GM18519 (cell line): Measurements from ENCODE around the gene FBXO38.
A peak's percentile ranks its signal among the peaks of the same experiment; 100 is the strongest.

Experiments
- ATAC-seq: cut with Tn5 transposase; IDR thresholded peaks from one replicate; pipeline ENCODE4 v1.9.1; 2021; ENCODE audit warnings: mild to moderate bottlenecking, moderate library complexity; ENCODE audit not compliant: unreplicated experiment, low FRiP score

The FBXO38 gene

DNA sequence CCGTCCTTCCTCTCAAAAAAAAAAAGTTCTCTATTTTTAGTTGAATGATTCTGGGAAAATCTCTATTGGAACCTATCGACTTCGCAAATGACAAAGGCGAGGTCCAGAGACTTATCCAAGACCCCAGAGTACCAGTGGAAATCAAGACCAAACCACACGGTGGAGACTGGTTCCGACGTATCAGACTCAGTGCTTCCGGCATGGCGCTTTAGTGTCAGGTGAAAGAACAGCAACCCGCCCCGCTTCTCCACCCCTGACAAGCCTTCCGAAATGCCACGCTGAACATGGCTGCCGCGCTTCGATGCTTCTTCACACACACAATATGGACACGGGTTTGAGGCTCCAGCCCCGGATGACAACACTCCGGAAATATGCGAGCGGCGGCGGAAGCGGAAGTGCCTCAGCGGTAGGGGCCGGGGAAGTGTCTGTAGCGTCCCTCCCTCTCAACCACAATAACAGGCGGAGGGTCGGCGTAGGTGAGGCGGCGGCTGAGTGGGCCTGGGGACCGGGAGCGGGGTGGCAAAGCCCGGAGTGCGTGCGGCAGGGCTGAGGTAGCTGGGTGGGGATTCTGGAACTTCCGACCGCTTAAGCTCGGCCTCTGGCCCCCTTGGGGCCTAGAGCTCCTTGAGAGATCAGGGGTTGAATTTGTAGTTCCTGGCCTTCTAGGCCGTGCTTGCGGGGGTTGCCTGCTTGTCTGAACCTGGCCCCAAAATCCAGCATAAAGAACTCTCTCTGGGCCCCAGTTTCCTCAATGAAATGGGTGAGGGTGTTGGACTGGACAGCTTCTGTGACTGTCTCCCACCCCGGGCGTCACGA, at the start of gene FBXO38:
FBXO38 (plus strand) TSS at position 395 of the 816 bp plus-strand sequence. CDS start 10,819 bp downstream, outside the sequence.
- peak; percentile 98 for ATAC-seq

DNA sequence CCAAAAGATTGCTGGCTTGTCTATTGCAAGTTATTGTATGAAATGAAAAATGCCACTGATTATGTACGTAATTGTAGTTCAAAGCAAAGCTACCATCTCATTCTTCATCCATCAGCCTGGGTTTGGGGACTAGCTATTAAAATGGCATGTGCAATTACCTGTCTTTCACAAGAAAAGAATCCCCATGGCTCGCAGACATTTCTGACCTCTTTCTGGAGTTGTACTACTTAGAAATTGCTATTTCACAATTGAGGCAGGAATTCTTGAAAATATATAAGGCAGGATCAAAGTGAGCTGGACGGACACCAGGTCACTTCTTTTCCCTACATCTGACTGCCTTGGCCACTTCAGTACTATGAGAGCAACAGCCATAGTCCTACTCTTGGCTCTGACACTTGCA, 48.5 kb upstream of the FBXO38 start, which contains the start of gene SPINK9:
SPINK9 (plus strand) TSS at position 301 of the 400 bp plus-strand sequence; CDS start at position 356, 55 bp downstream.
- ATAC-seq = no peak

DNA sequence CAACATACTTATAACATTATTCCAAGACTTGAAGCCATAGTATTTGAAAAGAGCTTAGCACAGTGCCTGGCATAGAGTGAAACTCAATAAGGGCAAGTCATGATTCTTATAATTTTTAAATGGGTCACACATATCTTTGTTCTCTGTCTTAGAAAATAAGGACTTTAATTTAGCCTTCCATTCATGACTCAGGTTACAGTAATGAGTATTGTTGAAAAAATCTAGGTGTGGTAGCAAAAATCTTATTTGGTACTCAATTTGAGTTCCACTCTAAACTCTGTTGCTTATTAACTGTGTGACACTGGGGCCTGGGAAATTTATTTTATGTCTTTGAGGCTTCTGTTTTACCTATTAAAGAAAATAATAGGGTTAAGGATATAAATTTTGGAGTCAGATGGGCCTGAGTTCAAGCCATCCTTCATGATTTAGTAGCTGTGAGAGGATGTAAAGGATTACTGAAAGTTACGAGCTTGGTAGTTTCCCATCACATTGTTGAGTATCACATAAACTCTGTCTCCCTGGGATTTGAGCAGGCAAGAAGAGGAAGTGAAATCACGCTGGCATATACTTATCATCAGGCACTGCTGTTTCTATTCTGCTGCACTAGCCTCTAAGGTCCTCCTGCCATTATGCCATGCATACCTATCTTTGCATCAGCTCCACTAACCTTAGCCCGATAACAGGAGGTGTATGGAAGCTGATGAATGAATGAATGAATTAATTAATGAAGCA, 46.9 kb upstream of the FBXO38 start:
- peak; percentile 68 for ATAC-seq

GRCh38 chr5:148342371-148343045, 41.2 kb upstream of the FBXO38 start:
- ATAC-seq = no peak

DNA sequence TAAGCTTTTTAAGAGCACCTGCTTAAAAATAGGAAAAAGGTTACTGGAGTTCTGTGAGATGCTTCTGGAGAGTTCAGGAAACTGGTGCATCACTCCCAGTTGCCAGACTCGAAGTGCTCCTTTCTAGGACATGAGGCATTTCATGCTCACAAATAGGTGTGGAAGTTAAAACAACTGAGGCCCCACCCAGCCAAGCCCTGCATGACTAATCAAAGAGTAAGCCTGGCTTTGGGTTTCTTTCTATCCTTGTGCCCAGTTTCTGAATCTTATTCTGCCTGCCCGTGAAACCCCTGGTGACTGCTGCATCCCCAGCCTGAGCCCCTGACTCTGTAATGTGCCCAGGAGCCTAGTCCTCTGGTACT, 40.7 kb upstream of the FBXO38 start:
- no peak for ATAC-seq

DNA sequence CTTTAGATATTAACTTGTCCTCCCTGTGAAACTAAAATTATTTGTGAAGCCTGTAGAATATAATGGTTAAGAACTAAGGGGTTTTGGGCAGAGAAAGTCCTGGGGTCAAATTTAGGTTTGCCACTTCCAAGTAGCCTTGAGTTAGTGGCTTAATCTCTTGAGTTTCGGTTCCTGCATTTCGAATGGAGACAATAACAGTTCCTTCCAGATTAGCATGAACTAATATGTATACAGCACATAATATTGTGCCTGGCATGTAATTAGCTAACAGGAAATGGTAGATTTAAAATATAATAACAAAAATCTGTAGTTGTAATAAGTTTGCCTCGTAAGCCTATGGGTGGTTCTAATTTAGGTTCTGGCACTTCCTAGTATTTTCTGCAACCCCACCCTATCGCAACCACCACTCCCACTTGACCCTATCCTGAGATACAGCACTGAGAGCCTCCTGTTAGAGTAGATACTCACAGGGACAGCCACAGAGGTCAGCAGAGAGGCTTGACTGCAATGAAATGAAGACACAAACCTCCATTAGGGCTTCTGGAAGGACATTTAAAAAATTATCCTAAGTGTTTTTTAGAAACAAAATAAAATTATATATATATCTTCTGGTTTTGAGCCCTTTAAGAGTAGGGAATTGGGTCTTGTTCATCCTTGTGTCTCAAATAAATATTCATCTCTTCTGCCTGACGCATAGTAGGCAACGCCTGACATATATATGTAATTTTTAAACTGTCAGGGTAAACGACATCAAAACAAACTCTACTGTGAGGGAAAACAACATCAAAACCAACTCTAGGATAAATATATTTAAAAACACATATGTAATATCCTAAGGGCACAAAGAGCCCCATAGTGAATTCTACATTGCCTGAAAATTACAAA, 39.9 kb upstream of the FBXO38 start:
- ATAC-seq = no peak

- ATAC-seq = no peak
These were observed 36.1 kb upstream of the FBXO38 start for GRCh38 chr5:148347706-148348105.

- ATAC-seq = no peak
These were observed 31.1 kb upstream of the FBXO38 start for GRCh38 chr5:148352696-148353095.

DNA sequence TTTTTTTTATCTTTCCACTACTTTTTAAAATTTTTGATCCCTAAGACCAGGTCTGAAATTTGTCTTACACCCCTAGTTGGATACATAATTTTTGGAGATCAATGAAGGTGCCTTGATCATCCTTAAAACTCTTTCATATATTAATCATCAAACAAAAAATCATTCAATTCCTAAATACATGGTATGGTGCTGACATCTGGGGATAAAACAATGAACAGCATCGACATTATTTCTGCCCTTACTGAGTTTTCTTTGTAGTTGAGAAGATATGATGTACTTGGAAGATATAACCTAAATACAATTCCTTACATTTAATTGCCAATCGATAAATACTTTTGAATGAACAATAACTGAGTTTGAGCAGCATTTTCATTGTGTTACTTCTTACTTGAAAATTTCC, 30.1 kb upstream of the FBXO38 start:
- no peak for ATAC-seq

- ATAC-seq = no peak
These were observed 19.4 kb upstream of the FBXO38 start for GRCh38 chr5:148364343-148364742.

- ATAC-seq = no peak
These were observed 15.5 kb upstream of the FBXO38 start for GRCh38 chr5:148368299-148368698.

DNA sequence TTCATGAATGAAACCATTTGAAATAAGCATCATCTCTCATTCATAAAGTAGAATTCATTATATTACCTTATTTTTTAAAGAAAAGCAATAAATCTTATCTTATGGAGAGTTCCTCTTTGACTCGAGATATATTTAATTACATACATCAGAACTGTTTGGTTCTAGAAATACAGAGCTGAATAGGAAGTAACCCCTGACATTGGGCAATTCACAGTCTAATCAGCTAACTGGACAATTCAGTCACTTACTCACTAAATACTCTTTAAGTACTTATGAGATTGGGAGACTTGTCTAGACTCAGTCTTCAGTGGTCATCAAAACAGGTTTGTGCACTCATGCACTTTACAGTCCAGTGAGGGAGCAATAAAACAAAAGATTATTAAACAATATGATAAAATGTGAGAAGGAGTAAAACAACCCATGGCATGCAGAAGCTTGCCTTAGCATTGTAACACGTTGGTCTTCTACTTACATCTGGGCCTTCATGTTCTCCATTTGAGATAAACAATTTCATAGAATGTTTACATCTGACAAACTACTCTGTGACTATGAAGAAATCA, 11.5 kb upstream of the FBXO38 start:
- ATAC-seq = no peak

DNA sequence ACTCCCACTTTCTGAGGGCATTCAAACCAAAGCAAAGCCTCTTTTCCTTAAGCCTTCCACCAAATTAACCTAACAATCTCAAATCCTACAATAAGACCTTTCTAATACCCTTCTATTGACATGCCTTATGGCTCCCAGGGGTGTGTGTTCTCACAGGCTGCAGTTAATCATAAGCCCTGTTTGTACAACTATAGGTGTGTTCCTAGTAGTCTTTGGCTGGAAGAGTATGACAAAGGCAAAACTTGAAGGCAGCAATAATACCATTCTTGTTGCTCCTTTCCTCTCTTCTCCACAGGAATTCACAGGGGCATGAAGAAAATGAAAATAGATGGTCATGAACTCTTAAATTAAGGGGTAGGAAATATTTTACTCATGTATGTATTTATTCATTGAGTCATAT, 10.9 kb upstream of the FBXO38 start:
- ATAC-seq = no peak

DNA sequence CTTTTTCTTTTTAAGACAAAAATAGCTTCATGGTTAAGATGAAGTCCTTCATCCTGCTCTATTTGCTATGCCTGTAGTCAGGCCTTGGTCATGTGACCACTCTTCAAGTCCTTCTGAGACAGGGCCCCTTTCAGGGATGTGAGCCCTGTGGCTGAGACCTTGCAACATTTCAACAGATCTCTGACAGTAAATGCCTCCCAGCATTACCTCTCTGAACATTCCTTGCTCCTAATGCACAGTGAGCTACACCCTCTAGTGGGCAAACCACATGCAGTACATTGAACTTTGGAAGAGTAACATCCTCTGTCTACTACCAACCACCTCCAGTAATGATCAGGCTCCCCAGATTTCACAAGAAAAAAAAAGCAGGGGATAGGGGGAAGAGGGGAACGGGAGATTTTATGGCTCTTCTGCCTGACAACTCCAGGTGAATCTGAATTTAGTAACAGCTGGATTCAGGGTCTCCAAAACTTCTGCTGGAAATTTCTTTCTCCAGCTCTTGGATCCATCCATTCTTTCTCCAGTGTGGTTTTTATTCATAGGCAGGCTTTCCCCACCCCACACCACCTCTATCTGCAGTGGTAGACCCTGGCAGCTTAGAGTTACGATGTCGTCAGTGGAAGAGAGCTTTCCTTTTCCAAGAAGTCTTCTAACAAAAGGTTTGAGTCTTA, 8.9 kb upstream of the FBXO38 start:
- ATAC-seq = peak; percentile 94

GRCh38 chr5:148376198-148376597, 7.6 kb upstream of the FBXO38 start:
- no peak for ATAC-seq

- no peak for ATAC-seq
These were observed 5.1 kb upstream of the FBXO38 start for GRCh38 chr5:148378670-148379069.

DNA sequence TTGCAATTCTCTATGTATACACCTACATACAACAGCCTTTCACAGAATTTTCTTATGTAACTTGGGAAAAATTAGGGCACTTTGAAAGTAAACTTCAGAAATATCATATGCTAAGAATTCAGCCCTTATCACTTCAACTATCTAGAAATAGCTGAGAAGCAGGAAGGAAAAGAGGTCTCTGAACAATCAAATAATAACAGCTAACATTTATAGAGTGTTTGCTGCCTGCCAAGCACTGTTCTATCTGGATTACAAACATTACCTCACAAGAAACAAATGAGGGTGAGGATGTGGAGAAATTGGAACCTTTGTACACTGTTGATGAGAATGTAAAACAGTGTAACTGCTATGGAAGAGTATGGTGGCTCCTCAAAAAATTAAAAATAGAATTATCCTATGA, 4.4 kb upstream of the FBXO38 start:
- no peak for ATAC-seq

GRCh38 chr5:148381906-148382305, 1.9 kb upstream of the FBXO38 start:
- no peak for ATAC-seq

DNA sequence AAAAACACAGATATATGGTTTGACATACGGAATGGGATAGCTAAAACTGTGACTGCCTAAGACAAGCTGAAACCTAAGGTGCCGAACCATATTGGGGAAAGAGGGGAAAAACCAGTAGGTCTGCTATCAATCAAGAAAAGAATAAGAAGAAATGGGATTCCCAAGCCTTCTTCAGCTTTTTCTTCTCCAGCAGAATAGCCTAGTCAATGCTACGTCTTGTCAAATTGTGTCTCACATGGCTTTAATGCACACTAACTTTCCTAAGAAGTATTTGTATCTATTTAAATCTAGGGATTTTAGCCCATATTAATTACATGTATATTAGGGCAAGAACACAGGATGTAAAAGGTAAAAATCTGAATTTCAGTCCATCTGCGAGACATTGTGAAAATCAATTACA, 797 bp upstream of the FBXO38 start:
- no peak for ATAC-seq
